SJSA1 (cell line): ENCODE results near the gene CREB3L4. TPM values are rescaled to one million over a fixed set of nuclear protein-coding genes. Genes with fewer than 3 reads are reported as not detected.
"Not testable (repeated sequence)": the region's sequence is repeated elsewhere in the genome, so short reads cannot be mapped to it uniquely, and the experiment has no call there.

Experiments
- DNase-seq, 2 experiments: peaks; one replicate each; pipeline ENCODE4 v3.0.0-alpha.2; 2015 to 2020; ENCODE audit warnings: low spot score in 2 of 2, low read depth in 1 of 2
- H3K27ac ChIP-seq: fragments of 250-450 bp; sonication (Bioruptor Pico); 2 replicates; pipeline ENCODE4 v1.5.1; 2020; ENCODE audit warnings: mild to moderate bottlenecking, moderate library complexity
- H3K27me3 ChIP-seq: fragments of 250-450 bp; sonication (Bioruptor Pico); replicated peaks from 2 replicates; pipeline ENCODE4 v1.5.1; 2020; ENCODE audit warnings: mild to moderate bottlenecking, moderate library complexity
- H3K36me3 ChIP-seq: fragments of 250-450 bp; sonication (Bioruptor Pico); 2 replicates; pipeline ENCODE4 v1.5.1; 2020; ENCODE audit warnings: mild to moderate bottlenecking
- H3K4me1 ChIP-seq: fragments of 250-450 bp; sonication (Bioruptor Pico); replicated peaks from 2 replicates; pipeline ENCODE4 v1.6.1; 2021; ENCODE audit warnings: mild to moderate bottlenecking
- H3K4me3 ChIP-seq: fragments of 250-450 bp; sonication (Bioruptor Pico); 2 replicates; pipeline ENCODE4 v1.5.1; 2020; ENCODE audit warnings: mild to moderate bottlenecking
- H3K9me3 ChIP-seq: fragments of 250-450 bp; sonication (Bioruptor Pico); replicated peaks from 2 replicates; pipeline ENCODE4 v1.5.1; 2020; ENCODE audit warnings: mild to moderate bottlenecking
- total RNA-seq: library from RNA; depleted of rRNA; stranded (reverse); fragments of >200 nt; shearing (Covaris generic); gene quantifications from 2 replicates; pipeline ENCODE4 v1.2.3, GENCODE V29; 2014; rRNA removed

CREB3L4 gene
- total RNA-seq, 1 experiment from 2014 or later = 3.2 TPM

DNA sequence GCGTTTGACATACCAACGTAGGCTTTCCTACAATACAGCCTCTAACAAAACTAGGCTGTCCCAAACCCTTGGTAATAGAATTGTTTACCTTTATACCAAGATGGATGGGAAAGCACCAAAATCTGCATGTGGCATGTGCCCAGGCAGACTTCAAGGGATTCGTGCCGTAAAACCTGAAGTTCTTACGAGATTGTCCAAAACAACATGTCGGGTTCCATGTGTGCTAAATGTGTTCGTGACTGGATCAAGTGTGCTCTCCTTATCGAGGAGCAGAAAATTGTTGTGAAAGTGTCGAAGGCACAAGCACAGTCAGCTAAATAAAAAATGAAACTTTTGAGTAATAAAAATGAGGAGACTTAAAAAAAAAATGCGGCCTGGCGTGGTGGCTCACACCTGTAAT lies 27.9 kb downstream of the CREB3L4 start:
- DNase-seq = no peak
- Histone ChIP-seq H3K9me3 (no peaks in the 10 kb centered on the region), H3K4me1 (peaks cover 21% of the 10 kb centered on the region), H3K36me3 (peaks cover 51% of the 10 kb centered on the region), H3K4me3 (no peak overlapping the region), H3K27ac (no peak overlapping the region), H3K27me3 (no peaks in the 10 kb centered on the region)

DNA sequence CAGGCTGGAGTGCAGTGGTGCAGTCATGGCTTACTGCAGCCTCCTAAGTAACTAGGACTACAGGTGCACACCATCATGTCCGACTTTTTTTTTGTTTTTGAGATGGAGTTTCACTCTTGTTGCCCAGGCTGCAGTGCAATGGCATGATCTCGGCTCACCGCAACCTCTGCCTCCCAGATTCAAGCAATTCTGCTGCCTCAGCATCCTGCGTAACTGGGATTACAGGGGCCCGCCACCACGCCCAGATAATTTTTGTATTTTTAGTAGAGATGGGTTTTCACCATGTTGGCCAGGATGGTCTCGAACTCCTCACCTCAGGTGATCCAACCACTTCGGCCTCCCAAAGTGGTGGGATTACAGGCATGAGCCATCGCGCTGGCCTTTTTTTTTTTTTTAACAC lies 29.2 kb downstream of the CREB3L4 start:
- DNase-seq, H3K27ac ChIP-seq, H3K9me3 ChIP-seq, H3K4me3 ChIP-seq, H3K27me3 ChIP-seq: not testable (repeated sequence)
- H3K4me1 ChIP-seq = peaks cover 26% of the 10 kb centered on the region
- peaks cover 39% of the 10 kb centered on the region for H3K36me3 ChIP-seq

DNA sequence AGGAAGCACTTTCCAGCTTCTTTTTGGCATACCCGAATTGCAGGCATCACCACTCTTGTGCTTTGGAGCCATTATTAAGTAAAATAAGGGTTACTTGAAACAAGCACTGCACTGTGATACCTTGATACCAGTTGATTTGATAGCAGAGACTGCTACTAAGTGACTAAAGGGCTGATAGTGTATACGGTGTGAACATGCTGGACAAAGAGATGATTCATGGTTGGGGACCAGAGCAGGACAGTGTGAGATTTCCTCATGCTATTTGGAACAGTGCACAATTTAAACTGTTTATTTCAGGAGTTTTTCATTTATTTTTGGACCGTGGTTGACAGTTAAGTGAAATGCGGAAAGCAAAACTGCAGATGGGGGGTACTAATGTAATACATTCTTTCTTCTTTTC lies 32.7 kb downstream of the CREB3L4 start:
- peak overlapping the region; percentile 52 for H3K27ac ChIP-seq
- H3K36me3 ChIP-seq = peaks cover 3% of the 10 kb centered on the region
- DNase-seq = peak in 1 of 2 experiments; percentile 36
- H3K27me3 ChIP-seq = no peaks in the 10 kb centered on the region
- H3K4me1 ChIP-seq = peaks cover 29% of the 10 kb centered on the region
- no peaks in the 10 kb centered on the region for H3K9me3 ChIP-seq
- no peak overlapping the region for H3K4me3 ChIP-seq

DNA sequence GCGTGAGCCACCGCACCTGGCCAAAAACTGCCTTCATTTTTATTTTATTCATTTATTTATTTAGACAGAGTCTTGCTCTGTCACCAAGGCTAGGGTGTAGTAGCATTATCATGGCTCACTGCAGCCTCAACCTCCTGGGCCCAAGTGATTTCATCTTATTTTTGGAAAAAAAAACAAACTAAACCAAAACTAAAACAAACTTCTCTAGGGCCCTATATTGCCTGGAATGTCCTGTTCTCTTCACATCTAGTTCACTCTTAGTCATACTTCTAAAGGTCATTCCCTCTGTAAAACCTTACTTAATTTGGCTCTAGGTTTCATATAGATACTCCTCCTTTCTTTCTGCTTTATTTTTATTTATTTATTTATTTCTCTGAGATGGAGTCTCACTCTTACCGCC lies 38.4 kb downstream of the CREB3L4 start:
- Histone ChIP-seq H3K27me3 (no peaks in the 10 kb centered on the region), H3K36me3 (no peaks in the 10 kb centered on the region), H3K27ac (peak overlapping the region; percentile 45; the same call in 1 of the 2 replicates), H3K9me3 (no peaks in the 10 kb centered on the region), H3K4me1 (peaks cover 27% of the 10 kb centered on the region), H3K4me3 (no peak overlapping the region)
- peak; percentile 66 to 74 for DNase-seq

DNA sequence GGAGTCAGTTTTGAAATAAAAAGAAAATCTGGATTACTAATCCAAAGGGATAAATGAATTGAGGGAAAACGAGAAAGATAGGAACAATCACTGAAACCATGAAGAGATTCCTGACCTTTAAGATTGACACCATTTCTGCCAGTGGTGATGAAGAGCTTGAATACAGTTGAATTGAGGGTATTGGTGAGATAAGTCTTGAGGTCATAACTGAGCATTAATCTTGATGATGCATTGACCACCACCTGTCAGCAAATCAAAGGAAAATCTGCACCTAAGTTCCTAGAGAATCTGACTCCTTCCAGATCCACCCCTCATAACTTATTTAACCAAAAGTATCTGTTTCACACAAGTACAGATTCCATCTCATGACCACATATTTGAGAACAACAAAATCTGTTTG lies 44.4 kb downstream of the CREB3L4 start:
- H3K36me3 ChIP-seq = no peaks in the 10 kb centered on the region
- DNase-seq = no peak
- no peaks in the 10 kb centered on the region for H3K27me3 ChIP-seq
- H3K4me1 ChIP-seq = peaks cover 4% of the 10 kb centered on the region; the same call in 1 of the 2 replicates
- no peak overlapping the region for H3K4me3 ChIP-seq
- no peak overlapping the region for H3K27ac ChIP-seq
- H3K9me3 ChIP-seq = no peaks in the 10 kb centered on the region

DNA sequence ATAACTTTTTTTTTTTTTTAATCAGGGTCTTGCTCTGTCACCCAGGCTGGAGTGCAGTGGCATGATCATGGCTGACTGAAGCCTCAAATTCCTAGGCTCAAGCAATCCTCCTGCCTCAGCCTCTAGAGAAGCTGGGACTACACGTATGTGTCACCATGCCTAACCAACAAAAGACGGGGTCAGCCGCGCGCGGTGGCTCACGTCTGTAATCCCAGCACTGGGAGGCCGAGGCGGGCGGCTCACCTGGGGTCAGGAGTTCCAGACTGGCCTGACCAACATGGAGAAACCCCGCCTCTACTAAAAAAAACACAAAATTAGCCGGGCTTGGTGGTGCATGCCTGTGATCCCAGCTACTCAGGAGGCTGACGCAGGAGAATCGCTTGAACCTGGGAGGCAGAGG lies 44.8 kb downstream of the CREB3L4 start:
- not testable (repeated sequence) for H3K4me3 ChIP-seq, H3K36me3 ChIP-seq, DNase-seq, H3K4me1 ChIP-seq, H3K9me3 ChIP-seq, H3K27me3 ChIP-seq, H3K27ac ChIP-seq

DNA sequence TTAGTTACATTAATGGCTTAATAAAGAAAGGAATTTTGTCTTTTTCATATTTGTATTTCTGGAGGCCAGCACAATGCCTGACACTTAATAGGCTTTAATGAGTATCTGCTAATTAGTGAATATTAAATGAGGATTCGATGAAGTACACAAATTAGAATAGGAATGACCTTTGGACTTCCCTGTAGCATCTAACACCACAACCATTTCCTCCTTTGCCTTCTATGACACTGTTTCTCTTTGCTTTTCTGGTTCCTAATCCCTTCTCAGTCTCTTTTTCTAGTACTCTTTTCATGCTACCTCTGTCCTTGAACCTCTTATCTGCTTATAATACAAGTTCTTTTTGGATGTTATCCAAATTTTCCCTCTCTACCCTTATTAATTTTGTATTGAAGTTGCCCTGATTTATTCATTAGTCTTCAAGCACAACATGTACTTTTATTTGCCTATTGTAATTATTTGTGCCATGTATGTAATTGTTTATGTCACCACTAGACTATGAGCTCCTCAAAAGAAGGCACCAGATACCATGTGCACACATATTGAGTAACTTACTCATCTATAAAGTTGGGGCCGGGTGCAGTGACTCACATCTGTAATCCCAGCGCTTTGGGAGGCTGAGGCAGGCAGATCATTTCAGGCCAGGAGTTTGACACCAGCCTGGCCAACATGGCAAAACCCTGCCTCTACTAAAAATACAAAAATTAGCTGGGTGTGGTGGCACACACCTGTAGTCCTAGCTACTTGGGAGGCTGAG lies 46.6 kb downstream of the CREB3L4 start:
- no peak overlapping the region for H3K4me3 ChIP-seq

DNA sequence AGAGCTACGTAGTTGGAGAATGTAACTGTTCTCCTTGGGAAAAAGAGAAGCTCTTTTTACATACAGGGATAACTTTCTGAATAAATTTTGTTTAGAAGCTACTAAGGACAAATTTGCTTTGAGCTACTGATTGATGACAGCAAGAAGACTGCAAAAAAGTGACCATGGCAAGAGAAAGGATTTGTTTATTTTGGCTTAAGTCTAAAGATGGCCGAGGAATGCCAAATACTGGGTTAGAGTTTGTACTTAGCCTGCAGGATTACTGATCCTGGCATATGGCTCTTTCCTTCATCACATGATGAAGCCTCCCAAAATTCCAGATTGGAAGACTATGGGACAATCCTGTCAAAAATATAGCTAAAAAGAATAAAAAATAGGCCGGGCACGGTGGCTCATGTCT lies 51.6 kb downstream of the CREB3L4 start:
- Histone ChIP-seq H3K9me3 (no peaks in the 10 kb centered on the region), H3K27me3 (no peaks in the 10 kb centered on the region), H3K4me1 (peaks cover 4% of the 10 kb centered on the region; the same call in 1 of the 2 replicates), H3K4me3 (no peak overlapping the region), H3K36me3 (no peaks in the 10 kb centered on the region), H3K27ac (no peak overlapping the region)
- no peak for DNase-seq

More for the DNA sequence above, 46.6 kb downstream of the CREB3L4 start:
- Histone ChIP-seq H3K27ac (no peak overlapping the region), H3K36me3 (no peaks in the 10 kb centered on the region), H3K4me1 (peaks cover 4% of the 10 kb centered on the region; the same call in 1 of the 2 replicates), H3K9me3 (no peaks in the 10 kb centered on the region), H3K27me3 (no peaks in the 10 kb centered on the region)
- peak in 1 of 2 experiments; percentile 46 for DNase-seq

DNA sequence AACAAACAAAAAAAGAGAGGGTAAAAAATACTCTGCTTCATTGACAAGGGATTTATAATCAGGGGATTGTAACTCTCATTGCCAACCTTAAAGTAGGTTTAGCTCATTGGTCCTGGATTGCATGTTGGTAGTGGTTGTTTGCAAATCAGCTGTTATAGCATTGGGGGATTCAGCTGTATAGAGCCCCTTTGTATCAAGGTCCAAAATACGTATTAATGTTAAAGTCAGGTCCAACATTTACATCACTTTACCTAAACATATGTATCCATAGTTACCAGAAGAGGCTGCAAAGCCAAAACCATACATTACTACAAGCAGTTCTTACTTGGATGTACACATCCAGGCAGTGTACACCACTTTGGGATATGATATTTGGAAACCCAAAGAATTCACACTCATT lies 52.2 kb downstream of the CREB3L4 start:
- Histone ChIP-seq H3K9me3 (no peaks in the 10 kb centered on the region), H3K36me3 (no peaks in the 10 kb centered on the region), H3K4me3 (no peak overlapping the region), H3K27ac (no peak overlapping the region), H3K27me3 (no peaks in the 10 kb centered on the region), H3K4me1 (no peaks in the 10 kb centered on the region)
- no peak for DNase-seq

Other genes starting within 250 kb of the CREB3L4 start
- 17.2 and 23.4 TPM in 2 replicates for gene INTS3, start 239.9 kb upstream of the CREB3L4 start, total RNA-seq
- 5.7 and 11.9 TPM in 2 replicates for gene SLC27A3, start 192.5 kb upstream of the CREB3L4 start, total RNA-seq
- gene GATAD2B, start 44.9 kb upstream of the CREB3L4 start, total RNA-seq = 3.7 and 4.6 TPM in 2 replicates
- gene DENND4B, start 21.2 kb upstream of the CREB3L4 start, total RNA-seq = 3.9 and 12.6 TPM in 2 replicates
- gene CRTC2, start 9.3 kb upstream of the CREB3L4 start, total RNA-seq = 10.0 and 10.3 TPM in 2 replicates
- gene SLC39A1, start 4.4 kb upstream of the CREB3L4 start, total RNA-seq = 141 and 153 TPM in 2 replicates
- gene JTB, start 9.8 kb downstream of the CREB3L4 start, total RNA-seq = 232 and 279 TPM in 2 replicates
- gene RAB13, start 18.4 kb downstream of the CREB3L4 start, total RNA-seq = 33.5 and 36.2 TPM in 2 replicates
- 1,681 and 2,337 TPM in 2 replicates for gene RPS27, start 22.9 kb downstream of the CREB3L4 start, total RNA-seq
- gene NUP210L, start 187.2 kb downstream of the CREB3L4 start, total RNA-seq = not detected in 2 replicates
- gene TPM3, start 224.2 kb downstream of the CREB3L4 start, total RNA-seq = 847 and 1,117 TPM in 2 replicates
- not detected in 2 replicates for gene CFAP141, start 238.4 kb downstream of the CREB3L4 start, total RNA-seq